Nucleus accumbens (tissue), 56 donors: Measurements from ENCODE around the gene CNTNAP5.

Source experiments
- DNase-seq, 56 donors: peaks; one replicate each; lab custom pipeline; 2025; lab: John Stamatoyannopoulos, UW

The CNTNAP5 gene

DNA sequence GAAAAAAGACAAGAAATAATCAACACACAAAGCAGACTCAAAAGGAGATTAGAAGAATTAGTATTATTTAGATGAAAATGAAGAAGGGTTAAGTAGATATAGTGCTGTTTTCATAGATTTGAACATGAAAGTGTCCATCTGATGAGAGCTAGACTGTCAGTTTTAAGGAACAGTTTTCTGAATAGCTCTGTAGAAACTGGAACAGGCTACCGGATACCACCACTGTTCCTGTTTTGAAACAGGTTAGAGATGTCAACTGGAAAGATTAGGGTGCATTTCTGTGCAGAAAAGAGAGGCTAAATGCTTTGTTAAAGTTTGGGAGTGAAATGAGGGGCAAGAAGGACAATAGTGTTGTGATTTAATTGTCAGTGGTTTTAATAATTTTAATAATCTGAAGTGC lies 908.8 kb downstream of the CNTNAP5 start:
- no peak for DNase-seq

DNA sequence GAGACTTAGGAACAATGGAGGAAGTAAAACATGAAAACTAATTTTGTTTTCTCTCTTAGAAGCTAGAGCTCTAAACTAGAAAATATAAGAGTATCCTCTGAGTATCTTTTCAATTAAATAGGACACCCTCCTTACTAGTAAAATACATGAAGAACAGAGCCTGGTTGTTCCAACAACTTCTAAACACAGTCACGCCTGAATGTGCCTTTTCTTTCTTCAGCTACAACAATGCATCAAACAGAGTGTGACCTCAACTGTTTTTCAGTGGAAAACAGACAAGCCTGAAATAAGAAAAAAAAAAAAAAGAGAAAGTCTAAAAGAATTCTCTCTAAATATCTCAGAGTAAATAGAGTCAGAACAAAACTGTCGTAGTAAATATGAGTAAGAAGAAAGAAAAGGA lies 928.8 kb downstream of the CNTNAP5 start:
- DNase-seq: no peak

DNA sequence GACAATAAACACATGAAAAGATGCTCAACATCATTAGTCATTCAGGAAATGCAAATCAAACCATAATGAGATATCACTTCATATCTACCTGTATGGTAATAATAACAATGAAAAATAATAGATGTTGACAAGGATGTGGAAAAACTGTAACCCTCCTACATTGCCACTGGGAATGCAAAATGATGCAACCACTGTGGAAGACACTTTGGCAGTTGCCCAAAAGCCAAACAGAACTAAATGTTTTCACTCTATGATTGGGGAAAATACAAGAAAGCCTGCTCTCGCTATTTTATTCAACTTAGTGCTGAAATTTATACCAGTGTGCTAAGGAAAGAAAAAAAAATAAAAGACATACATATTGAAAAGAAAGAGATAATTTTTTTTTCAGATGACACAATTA lies 934.5 kb downstream of the CNTNAP5 start:
- no peak for DNase-seq

DNA sequence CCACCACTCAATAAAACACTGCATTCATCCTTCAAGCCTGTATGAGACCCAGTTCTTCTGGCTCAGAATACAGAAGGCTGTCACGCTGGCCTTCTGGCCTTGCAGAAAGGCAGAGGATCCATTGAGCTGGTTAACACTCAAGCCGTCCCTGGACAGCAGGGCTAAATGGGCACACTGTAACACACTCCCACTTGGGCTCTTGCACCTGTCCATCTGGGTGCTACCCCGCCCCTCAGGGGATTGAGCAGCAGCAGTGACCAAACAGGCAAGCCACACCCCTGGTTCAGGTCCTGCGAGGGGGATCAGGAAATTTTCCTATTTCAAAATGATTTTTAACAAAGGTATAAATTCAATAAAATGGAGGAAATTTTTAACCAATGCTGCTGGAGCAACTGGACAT lies 936.0 kb downstream of the CNTNAP5 start:
- DNase-seq: no peak
